GM19239 (cell line): ENCODE measurements around the gene FOXO3.

Source experiments
- DNase-seq: peaks from one replicate; pipeline ENCODE4 v3.0.0; 2011; ENCODE audit warnings: low spot score; ENCODE audit not compliant: insufficient read length
- FAIRE-seq: peaks from 2 replicates; lab custom pipeline; 2011; peaks lifted over from hg19 to GRCh38; lab: Jason Lieb, UNC

The FOXO3 gene

GRCh38 chr6:108694816-108695215, 134.1 kb downstream of the FOXO3 start:
- no peak for DNase-seq
- FAIRE-seq, result no peak

DNA sequence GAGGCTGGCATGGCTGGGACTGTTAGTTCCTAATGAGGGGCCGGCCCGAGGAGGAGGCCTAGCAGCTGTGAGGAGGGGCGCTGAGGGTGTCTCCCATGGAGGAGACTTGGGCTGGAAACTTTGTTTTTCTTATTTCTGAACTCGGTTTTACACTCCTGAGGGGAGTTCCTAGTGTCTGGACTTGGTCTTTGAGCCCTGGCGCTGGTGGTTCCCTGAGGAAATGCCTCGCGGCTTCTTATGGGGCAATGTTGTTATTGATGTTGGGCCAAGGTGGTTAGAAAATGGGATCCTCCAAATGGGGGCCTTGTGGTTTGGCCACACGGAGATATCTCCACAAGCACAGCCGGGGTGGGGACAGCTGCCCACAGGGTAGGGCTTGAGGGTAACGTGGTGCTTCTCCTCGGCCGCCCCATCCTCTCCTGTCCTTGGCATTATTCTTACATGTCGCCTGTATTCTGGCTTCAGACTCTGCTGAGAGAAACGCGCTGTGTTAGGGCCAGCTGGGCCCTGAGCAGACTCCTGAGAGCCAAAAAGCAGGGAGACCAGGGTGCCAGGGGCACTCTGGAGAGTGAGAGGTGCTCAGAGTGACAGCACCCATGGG, 136.9 kb downstream of the FOXO3 start:
- FAIRE-seq (no peak), DNase-seq (no peak)

- FAIRE-seq (no peak), DNase-seq (no peak)
These were observed 138.0 kb downstream of the FOXO3 start for GRCh38 chr6:108698593-108699289.

DNA sequence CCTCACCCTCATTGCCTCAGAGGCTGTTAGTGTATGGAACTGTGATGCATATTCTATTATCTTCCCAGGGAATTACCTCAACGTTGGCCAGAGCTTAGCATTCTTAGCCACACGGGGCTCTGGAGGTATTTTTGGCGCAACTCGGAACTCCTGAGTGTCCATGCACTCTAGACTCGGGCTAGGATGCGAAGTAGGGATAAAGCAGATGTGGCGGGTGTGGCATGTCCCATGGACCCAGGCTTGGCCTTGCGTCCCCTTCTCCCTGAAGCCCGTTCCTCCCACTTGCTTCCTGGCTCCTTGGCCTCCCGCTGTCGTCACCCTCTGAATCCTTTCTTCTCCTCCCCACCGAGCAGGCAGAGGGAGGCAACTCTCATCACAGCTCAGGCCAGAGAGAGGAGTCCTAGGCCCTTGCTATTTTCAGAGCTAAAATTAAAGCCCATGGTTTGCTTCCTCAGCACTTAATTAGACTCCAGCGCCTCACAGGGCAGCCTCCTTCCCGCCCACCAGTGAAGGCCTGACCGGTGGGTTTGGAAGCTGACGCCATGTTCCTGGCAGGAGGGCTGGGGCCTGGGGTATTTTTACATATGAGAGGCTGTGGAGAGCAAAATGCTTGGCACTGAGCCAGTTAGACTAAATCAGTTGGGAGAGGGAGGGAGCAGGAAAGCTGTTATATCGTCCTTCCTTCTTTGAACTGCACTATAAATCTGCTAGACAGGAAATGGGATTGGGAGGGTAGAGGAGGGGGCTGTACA, 138.7 kb downstream of the FOXO3 start:
- no peak for DNase-seq
- FAIRE-seq, result no peak

GRCh38 chr6:108702106-108702851, 141.6 kb downstream of the FOXO3 start:
- FAIRE-seq, result no peak

DNA sequence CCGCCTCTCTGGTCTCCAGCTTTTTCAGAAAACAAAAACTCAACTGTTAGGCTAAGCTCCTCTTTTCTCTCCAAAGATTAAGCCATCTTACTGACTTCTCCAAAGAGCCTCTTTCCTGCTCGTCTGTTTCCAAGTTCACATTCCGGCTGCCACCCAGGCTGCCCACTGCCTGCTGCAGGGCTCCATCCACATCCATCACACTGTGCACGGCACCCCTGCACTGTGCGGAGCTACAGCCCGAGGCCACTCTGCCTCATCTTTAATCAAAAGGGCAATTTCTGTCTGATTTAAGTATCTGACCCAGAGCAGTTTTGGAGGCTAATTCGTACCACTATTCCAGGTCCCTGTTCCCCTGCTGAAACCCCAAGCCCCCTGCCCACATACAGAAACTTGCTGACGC, 145.9 kb downstream of the FOXO3 start:
- DNase-seq (no peak), FAIRE-seq (no peak)

More at GRCh38 chr6:108702106-108702851, 141.6 kb downstream of the FOXO3 start:
- DNase-seq, result no peak

GRCh38 chr6:108707328-108707976, 146.7 kb downstream of the FOXO3 start:
- FAIRE-seq, result no peak
- no peak for DNase-seq

GRCh38 chr6:108710030-108710429, 149.3 kb downstream of the FOXO3 start:
- FAIRE-seq, result no peak
- DNase-seq, result no peak

GRCh38 chr6:108710551-108710950, 149.8 kb downstream of the FOXO3 start:
- FAIRE-seq, result no peak
- DNase-seq, result no peak

DNA sequence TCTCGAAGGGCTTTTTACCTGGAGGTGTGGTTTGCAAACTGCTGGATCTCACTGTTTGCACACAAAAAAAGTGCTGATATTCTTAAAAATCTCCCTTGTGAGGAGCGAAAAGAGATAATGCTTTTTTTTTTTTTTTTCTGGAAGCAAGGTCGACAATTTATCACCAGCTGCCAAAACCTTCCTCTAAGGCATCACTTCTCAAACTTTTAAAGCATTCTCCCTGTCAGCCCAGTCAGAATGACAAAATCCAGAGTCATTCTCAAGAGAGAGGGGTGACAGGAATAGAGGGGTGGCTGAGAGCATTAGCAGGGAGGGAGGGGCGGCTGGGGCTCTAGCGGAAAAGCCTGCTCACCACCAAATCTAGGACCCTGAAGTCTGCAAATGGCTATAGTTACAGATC, 150.4 kb downstream of the FOXO3 start:
- DNase-seq, result no peak
- no peak for FAIRE-seq

DNA sequence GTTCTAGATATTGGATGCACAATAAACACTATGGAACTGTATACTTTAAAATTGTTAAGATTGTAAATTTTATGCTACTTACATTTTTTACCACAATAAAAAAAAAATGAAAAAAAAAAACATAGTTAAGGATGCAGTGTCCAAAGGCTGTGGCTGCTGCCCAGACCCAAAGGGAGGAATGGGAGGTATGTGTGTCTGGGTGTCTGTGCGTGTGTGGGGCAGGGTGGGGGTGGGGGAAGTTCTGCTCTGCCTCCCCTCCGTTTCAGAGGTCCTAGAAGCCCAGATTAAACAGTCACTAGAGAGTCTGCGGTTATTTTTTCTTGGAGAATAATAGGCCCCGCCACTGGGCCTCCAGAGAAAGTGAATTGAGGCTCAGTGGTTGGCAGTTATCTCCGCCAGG, 151.1 kb downstream of the FOXO3 start:
- FAIRE-seq, result no peak
- DNase-seq, result no peak

GRCh38 chr6:108712946-108713345, 152.2 kb downstream of the FOXO3 start:
- FAIRE-seq (no peak), DNase-seq (no peak)

- DNase-seq, result no peak
- no peak for FAIRE-seq
These were observed 153.5 kb downstream of the FOXO3 start for GRCh38 chr6:108714101-108714765.

- DNase-seq (no peak), FAIRE-seq (no peak)
These were observed 154.2 kb downstream of the FOXO3 start for GRCh38 chr6:108714766-108715414.

DNA sequence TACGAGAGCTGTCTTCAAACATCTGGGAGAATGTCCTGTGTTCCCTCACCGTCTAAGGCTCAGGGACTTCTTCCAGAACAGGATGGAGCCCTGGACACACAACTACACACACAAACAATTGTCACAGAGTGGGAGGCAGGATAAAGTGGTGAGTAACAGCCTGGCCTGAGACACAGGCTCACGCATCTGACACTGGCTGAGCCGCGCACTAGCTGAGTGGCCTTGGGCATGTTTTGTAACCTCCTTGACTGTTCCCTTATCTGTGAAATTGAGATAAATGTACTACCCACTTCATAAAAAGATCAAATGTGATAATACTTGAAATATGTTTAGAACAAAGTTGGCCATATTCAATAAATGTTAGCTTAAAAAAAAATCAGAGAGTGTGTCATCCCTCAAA, 155.1 kb downstream of the FOXO3 start:
- FAIRE-seq (no peak), DNase-seq (no peak)

DNA sequence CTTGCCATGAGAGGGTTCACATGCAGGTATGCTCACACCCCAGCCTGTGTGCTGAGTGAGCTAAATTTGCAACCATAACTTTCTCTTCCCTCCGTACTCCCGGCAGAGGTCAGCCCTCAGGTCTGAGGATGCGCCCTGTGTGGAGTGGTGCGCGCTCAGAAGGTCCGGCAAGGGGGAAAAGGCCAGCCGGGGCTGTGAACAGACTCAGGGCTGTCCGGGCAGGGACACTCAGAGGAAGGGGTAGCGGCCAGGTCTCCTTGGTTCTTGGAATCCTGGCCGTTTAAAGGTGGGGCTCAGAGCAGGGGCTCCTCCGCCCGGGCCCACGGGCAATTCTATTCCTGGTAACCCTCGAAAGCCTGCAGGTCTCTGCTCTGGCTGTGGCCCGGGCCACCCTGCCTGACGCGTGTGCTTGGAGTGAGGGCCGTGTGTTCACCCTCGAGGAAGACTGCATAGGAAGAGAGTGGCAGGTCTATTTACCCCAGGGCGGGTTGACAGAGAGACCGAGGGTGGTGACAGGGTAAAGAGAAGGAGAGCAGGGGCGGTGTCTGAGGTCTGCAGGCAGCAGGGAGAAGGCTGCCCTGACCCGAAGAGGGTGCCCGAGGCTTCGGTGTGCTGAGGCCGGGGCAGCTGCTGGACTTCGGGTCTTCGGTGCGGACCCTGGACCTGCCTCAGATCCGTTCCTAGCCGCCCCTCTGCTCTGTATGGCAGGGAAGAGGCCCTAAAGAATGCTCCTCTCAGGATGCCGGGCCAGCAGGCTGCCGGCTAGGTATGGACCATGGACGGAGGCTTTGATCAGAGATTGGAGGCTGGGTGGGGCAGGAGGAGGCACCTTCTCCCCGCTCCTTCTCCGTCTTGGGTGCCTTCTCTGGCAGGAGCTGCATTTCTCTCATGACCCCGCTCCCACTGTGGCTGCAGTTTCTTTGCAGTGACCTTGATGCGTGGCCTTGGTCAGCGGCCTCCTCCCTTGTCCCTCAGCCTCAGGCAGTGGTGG, 156.4 kb downstream of the FOXO3 start:
- no peak for DNase-seq
- no peak for FAIRE-seq

DNA sequence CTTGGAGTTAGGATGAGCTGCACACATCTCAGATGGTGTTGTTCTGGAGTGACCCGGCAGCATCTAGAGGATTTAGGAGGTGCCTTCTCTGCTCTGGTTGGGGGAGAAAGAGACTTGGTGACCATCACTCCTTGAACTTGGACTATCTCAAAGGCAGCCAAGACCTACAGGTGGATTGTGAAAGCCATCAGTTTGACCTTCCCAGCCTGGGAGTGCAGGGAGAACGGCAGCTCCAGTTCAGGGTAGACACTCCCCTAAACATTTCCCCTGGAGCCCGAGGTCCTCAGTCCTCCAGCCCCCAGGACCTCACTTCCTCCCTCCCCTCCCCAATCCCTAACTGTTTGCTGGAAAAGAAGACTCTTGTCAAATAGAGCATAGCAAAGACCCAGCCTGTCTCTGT, 158.8 kb downstream of the FOXO3 start:
- DNase-seq (no peak), FAIRE-seq (no peak)

DNA sequence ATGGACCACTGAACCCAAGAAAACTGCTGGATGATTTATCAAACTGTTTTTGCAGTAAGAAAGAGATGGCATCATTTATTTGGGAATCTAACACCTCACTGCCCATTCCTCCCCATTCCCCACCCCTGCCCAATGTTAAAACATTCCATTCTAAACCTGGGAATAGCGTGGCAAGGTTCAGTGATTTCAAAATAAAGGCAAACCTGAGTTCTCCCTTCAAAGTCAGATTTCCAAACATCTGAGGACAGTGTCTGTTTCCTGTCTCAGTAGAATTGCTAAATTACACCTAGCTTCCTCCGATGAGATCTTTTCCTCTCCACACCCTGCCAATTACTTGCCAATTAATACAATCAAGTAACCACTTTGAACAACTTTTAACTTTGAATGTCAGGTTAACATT, 160.1 kb downstream of the FOXO3 start:
- DNase-seq (no peak), FAIRE-seq (no peak)
